ENCODE data around the gene HELZ. TPM values are rescaled to one million over a fixed set of nuclear protein-coding genes. Genes with fewer than 3 reads are reported as not detected.

HELZ gene
- total RNA-seq (ENCODE audit: low replicate concordance) = 39.9 and 44.9 TPM in 2 replicates

- no peaks in the 10 kb centered on the region for H3K9me3 Mint-ChIP-seq
- H3K4me3 ChIP-seq = peak within 1 kb of the TSS; percentile 96
- H2AFZ ChIP-seq (replicated peaks) = peak within 1 kb of the TSS; percentile 79
- DNase-seq (ENCODE audit: low spot score) = peak; percentile 87
- H3K4me3 Mint-ChIP-seq = peak within 1 kb of the TSS; percentile 95
- H3F3A ChIP-seq (ENCODE audit: low read depth) = peaks cover 10% of the 10 kb centered on the region
- peaks cover 41% of the 10 kb centered on the region for H4K20me1 ChIP-seq (ENCODE audit: low read depth)
- H3K4me1 Mint-ChIP-seq = peaks cover 21% of the 10 kb centered on the region
- peak within 1 kb of the TSS; percentile 98 for H3K4me2 ChIP-seq
- peak within 1 kb of the TSS; percentile 83 for H3K9ac ChIP-seq
- no peaks in the 10 kb centered on the region for H3K9me3 ChIP-seq (ENCODE audit: low read depth)
- H3K27ac Mint-ChIP-seq = peak within 1 kb of the TSS; percentile 61
- peak; percentile 29 for TF ChIP-seq EZH2 (IDR thresholded peaks at IDR 0.05)
- TF ChIP-seq, protein P1, sequence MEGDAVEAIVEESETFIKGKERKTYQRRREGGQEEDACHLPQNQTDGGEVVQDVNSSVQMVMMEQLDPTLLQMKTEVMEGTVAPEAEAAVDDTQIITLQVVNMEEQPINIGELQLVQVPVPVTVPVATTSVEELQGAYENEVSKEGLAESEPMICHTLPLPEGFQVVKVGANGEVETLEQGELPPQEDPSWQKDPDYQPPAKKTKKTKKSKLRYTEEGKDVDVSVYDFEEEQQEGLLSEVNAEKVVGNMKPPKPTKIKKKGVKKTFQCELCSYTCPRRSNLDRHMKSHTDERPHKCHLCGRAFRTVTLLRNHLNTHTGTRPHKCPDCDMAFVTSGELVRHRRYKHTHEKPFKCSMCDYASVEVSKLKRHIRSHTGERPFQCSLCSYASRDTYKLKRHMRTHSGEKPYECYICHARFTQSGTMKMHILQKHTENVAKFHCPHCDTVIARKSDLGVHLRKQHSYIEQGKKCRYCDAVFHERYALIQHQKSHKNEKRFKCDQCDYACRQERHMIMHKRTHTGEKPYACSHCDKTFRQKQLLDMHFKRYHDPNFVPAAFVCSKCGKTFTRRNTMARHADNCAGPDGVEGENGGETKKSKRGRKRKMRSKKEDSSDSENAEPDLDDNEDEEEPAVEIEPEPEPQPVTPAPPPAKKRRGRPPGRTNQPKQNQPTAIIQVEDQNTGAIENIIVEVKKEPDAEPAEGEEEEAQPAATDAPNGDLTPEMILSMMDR (IDR thresholded peaks at IDR 0.05) = no peak
- peaks cover 4% of the 10 kb centered on the region for H3K36me3 Mint-ChIP-seq
- H3K27me3 ChIP-seq = peaks cover 4% of the 10 kb centered on the region
- H3K27me3 Mint-ChIP-seq (ENCODE audit: insufficient read depth, low read depth) = peaks cover 6% of the 10 kb centered on the region
- peaks cover 46% of the 10 kb centered on the region for H3K79me2 ChIP-seq (ENCODE audit: low read depth)
- H3K27ac ChIP-seq = peak within 1 kb of the TSS; percentile 89
- peaks cover 16% of the 10 kb centered on the region for H3K4me1 ChIP-seq
- no peaks in the 10 kb centered on the region for H3K36me3 ChIP-seq
Measured at GRCh38 chr17:67245073-67245693, at the start of gene HELZ. Gene HELZ (minus strand): TSS chr17:67245196. CDS start chr17:67218804, 26,392 bp downstream.

- TF ChIP-seq, protein P1 (IDR thresholded peaks at IDR 0.05) = peak; percentile 81
- no peak for TF ChIP-seq EZH2phosphoT487 (IDR thresholded peaks at IDR 0.05)
- H3K27me3 ChIP-seq = no peaks in the 10 kb centered on the region
- H3K4me1 ChIP-seq = no peaks in the 10 kb centered on the region
- no peaks in the 10 kb centered on the region for H3K9me3 ChIP-seq (ENCODE audit: low read depth)
- no peak overlapping the region for H3K4me3 ChIP-seq
- Mint-ChIP-seq H3K4me1 (peaks cover 6% of the 10 kb centered on the region), H3K27me3 (ENCODE audit: insufficient read depth, low read depth) (peaks cover 4% of the 10 kb centered on the region), H3K27ac (peak overlapping the region; percentile 32), H3K36me3 (no peaks in the 10 kb centered on the region), H3K4me3 (peak overlapping the region; percentile 36), H3K9me3 (no peaks in the 10 kb centered on the region)
- H3K27ac ChIP-seq = no peak overlapping the region
- no peaks in the 10 kb centered on the region for H4K20me1 ChIP-seq (ENCODE audit: low read depth)
- no peak overlapping the region for H3K4me2 ChIP-seq
- H2AFZ ChIP-seq (replicated peaks) = peak overlapping the region; percentile 95
- H3K9ac ChIP-seq = no peak overlapping the region
- DNase-seq (ENCODE audit: low spot score) = peak; percentile 75
- H3K36me3 ChIP-seq = no peaks in the 10 kb centered on the region
- H3F3A ChIP-seq (ENCODE audit: low read depth) = no peaks in the 10 kb centered on the region
- no peaks in the 10 kb centered on the region for H3K79me2 ChIP-seq (ENCODE audit: low read depth)
Measured at GRCh38 chr17:67293251-67294203, 48.5 kb upstream of the HELZ start.

DNA sequence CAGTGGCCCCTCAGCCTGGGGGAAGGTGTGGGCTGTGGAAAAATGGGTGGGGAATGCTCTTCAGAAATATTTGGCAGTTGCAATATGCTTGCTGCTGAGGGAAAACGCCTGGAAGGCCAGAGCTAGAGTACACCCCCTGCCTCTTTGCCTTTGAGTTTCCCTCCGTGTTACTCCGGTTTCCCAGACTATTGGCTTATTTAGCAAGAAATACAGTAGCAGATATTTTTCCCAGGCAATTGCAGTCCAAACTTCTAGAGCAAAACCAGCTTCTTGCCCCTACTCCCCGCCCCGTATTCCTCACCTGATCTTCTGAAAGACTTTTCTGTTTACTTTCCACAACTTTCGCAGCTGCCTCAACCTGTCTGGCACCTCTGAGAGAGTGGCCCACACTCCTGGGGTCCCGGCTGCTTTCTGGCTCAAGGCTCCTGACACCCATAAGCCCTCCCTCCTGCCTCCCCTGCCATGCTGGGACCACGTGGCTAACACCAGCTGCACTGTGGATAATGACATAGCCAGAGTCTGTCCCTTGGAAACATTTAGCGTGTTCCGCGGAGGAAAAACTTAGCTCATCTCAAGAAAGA is 45.8 kb upstream of the HELZ start:
- no peak for DNase-seq (ENCODE audit: low spot score)

More for the DNA sequence above, 45.8 kb upstream of the HELZ start:
- Histone ChIP-seq H3K36me3 (no peaks in the 10 kb centered on the region), H3K27me3 (no peaks in the 10 kb centered on the region), H3K9ac (no peak overlapping the region), H3K4me3 (no peak overlapping the region), H4K20me1 (ENCODE audit: low read depth) (no peaks in the 10 kb centered on the region), H3K27ac (no peak overlapping the region), H3K4me1 (no peaks in the 10 kb centered on the region), H3K79me2 (ENCODE audit: low read depth) (no peaks in the 10 kb centered on the region), H2AFZ (replicated peaks) (peak overlapping the region; percentile 45), H3F3A (ENCODE audit: low read depth) (no peaks in the 10 kb centered on the region), H3K4me2 (no peak overlapping the region), H3K9me3 (ENCODE audit: low read depth) (no peaks in the 10 kb centered on the region)
- TF ChIP-seq, protein P1 (IDR thresholded peaks at IDR 0.05) = no peak
- no peak for TF ChIP-seq EZH2phosphoT487 (IDR thresholded peaks at IDR 0.05)
- TF ChIP-seq EZH2 (IDR thresholded peaks at IDR 0.05) = no peak
- Mint-ChIP-seq H3K36me3 (no peaks in the 10 kb centered on the region), H3K4me1 (peaks cover 6% of the 10 kb centered on the region), H3K27me3 (ENCODE audit: insufficient read depth, low read depth) (peaks cover 4% of the 10 kb centered on the region), H3K9me3 (no peaks in the 10 kb centered on the region), H3K4me3 (no peak overlapping the region), H3K27ac (no peak overlapping the region)
